ENCODE results near the gene ATP8B1. TPM values are rescaled to one million over a fixed set of nuclear protein-coding genes. Genes with fewer than 3 reads are reported as not detected.
A peak's percentile ranks its signal among the peaks of the same experiment; 100 is the strongest.

Gene ATP8B1
- total RNA-seq, 1 donor from 2014 or later = 30.9 TPM

- no peaks in the 10 kb centered on the region for H3K9me3 ChIP-seq
- peak in 1 of 2 donors; percentile 8 for DNase-seq (ENCODE audit: low spot score in 2 of 2)
- peak overlapping the region; percentile 15 to 48 for H3K27ac ChIP-seq
- no peaks in the 10 kb centered on the region for H3K27me3 ChIP-seq
- intact Hi-C loops (cut with DNase I) = no loop called here
- no peak overlapping the region for H3K4me3 ChIP-seq
- H3K36me3 ChIP-seq = no peaks in the 10 kb centered on the region
- peaks cover 15 to 54% of the 10 kb centered on the region in 2 donors for H3K4me1 ChIP-seq
- TF ChIP-seq CTCF (IDR thresholded peaks at IDR 0.05) = no peak
These were observed 31.9 kb downstream of the ATP8B1 start for GRCh38 chr18:57771193-57771592.

DNA sequence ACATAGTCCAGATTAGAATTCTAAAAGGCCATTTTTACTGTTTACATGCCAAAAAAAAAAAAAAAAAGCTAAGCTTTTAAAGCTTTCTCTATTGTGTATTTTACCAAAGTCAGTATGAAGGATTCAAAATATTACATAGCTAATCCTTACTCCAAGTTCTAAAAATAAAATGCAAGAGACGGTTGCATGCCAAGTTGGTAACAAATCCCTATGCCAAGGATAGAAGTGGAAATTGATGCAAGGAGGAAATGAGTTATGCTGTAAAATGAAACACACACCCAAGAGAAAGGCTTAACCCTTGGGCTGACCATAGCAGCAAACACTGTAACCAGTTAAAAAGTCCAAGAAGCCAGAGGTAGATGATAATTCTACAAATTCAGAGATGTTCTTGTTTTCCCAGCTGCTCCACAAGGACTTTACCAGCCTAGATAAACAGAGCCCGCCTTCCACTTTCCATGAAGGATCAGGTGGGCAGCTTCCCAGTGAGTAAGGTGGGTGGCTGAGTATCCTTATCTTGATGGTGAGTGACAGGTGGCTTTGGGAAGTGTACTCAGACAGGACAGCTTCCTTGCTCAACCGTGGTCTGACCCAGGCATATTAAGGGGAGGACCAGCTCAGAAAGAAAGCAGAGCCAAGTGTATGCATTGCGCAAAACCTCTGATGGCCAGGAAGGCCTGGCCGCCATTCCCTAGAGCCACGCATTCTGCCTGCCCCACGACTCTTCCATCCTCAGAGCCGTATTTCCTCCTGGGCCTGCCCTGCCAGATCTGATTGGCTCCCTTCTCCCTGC is 34.4 kb downstream of the ATP8B1 start:
- no peaks in the 10 kb centered on the region for H3K9me3 ChIP-seq
- H3K27ac ChIP-seq = peak overlapping the region; percentile 90 to 92
- no peak for TF ChIP-seq CTCF (IDR thresholded peaks at IDR 0.05)
- H3K27me3 ChIP-seq = no peaks in the 10 kb centered on the region
- peaks cover 0 to 3% of the 10 kb centered on the region in 2 donors for H3K36me3 ChIP-seq
- DNase-seq (ENCODE audit: low spot score in 2 of 2) = peak in 1 of 2 donors; percentile 64
- peak overlapping the region in 1 of 2 donors; percentile 13 for H3K4me3 ChIP-seq
- intact Hi-C loops (cut with DNase I) = loop anchor here (1.0 kb wide), 2 partner anchors 11 to 35 kb away; partner anchors contain the start of gene ATP8B1
- H3K4me1 ChIP-seq = peaks cover 15 to 45% of the 10 kb centered on the region in 2 donors

GRCh38 chr18:57767259-57768050 is 35.7 kb downstream of the ATP8B1 start:
- intact Hi-C loops (cut with DNase I) = loop anchor here (1.0 to 2.0 kb wide), 2 partner anchors 17 to 36 kb away; partner anchors contain the start of gene ATP8B1
- peaks cover 15 to 44% of the 10 kb centered on the region in 2 donors for H3K4me1 ChIP-seq
- no peaks in the 10 kb centered on the region for H3K27me3 ChIP-seq
- H3K4me3 ChIP-seq = no peak overlapping the region
- DNase-seq (ENCODE audit: low spot score in 2 of 2) = peak in 1 of 2 donors; percentile 62
- no peak for TF ChIP-seq CTCF (IDR thresholded peaks at IDR 0.05)
- peaks cover 0 to 3% of the 10 kb centered on the region in 2 donors for H3K36me3 ChIP-seq
- H3K27ac ChIP-seq = peak overlapping the region; percentile 90 to 92
- no peaks in the 10 kb centered on the region for H3K9me3 ChIP-seq

DNA sequence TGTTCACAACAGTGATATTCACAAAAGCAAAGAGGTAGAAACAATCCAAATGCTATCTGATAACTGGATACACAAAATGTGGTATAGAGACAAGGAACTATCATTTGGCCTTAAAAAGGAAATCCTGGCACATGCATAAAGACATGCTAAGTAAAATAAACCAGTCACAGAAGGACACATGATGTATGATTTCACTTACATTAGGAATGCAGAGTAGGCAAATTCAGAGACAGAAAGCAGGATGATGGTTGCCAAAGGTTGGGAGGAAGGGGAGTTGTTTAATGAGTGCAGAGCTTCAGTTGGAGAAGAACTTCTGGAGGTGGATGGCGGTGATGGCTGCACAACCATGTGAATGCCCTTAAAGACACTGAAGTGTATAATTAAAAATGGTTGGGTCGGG is 38.1 kb downstream of the ATP8B1 start:
- Histone ChIP-seq H3K27me3 (no peaks in the 10 kb centered on the region), H3K27ac (no peak overlapping the region), H3K36me3 (peaks cover 4 to 8% of the 10 kb centered on the region in 2 donors), H3K4me1 (peaks cover 15 to 34% of the 10 kb centered on the region in 2 donors), H3K4me3 (no peak overlapping the region), H3K9me3 (no peaks in the 10 kb centered on the region)
- no peak for TF ChIP-seq CTCF (IDR thresholded peaks at IDR 0.05)
- intact Hi-C loops (cut with DNase I) = no loop called here
- peak in 1 of 2 donors; percentile 27 for DNase-seq (ENCODE audit: low spot score in 2 of 2)

GRCh38 chr18:57764087-57764486 is 39.0 kb downstream of the ATP8B1 start:
- Histone ChIP-seq H3K9me3 (no peaks in the 10 kb centered on the region), H3K4me3 (no peak overlapping the region), H3K27ac (no peak overlapping the region), H3K36me3 (peaks cover 7 to 15% of the 10 kb centered on the region in 2 donors), H3K27me3 (no peaks in the 10 kb centered on the region), H3K4me1 (peaks cover 10 to 28% of the 10 kb centered on the region in 2 donors)
- no peak for DNase-seq (ENCODE audit: low spot score in 2 of 2)
- TF ChIP-seq CTCF (IDR thresholded peaks at IDR 0.05) = no peak
- intact Hi-C loops (cut with DNase I) = no loop called here
